ENCODE results near the gene CD247. TPM values are rescaled to one million over a fixed set of nuclear protein-coding genes. Genes with fewer than 3 reads are reported as not detected.

Gene CD247
- total and polyA plus RNA-seq, 2 experiments from 2014 or later, result not detected

GRCh38 chr1:167551362-167551761 lies 33.0 kb upstream of the CD247 start:
- no peak for DNase-seq
- H3K27ac ChIP-seq, result no peak overlapping the region
- no peaks in the 10 kb centered on the region for H4K20me1 ChIP-seq (ENCODE audit: insufficient read depth)
- no peak overlapping the region for H3K4me2 ChIP-seq (ENCODE audit: unreplicated experiment)
- no peaks in the 10 kb centered on the region for H3K9me3 ChIP-seq (ENCODE audit: low read depth)
- H2AFZ ChIP-seq, result no peak overlapping the region
- H3K4me1 ChIP-seq (ENCODE audit: insufficient read depth), result peaks cover 11% of the 10 kb centered on the region
- H3K27me3 ChIP-seq (replicated peaks; ENCODE audit: insufficient read depth), result no peaks in the 10 kb centered on the region
- H3K79me2 ChIP-seq (ENCODE audit: insufficient read depth), result no peaks in the 10 kb centered on the region
- TF ChIP-seq EZH2 (IDR thresholded peaks at IDR 0.05; ENCODE audit: insufficient read depth, poor library complexity, severe bottlenecking) (no peak), EZH2phosphoT487 (IDR thresholded peaks at IDR 0.05; ENCODE audit: insufficient read depth, low read depth) (no peak)
- WGBS, 2 experiments (ENCODE audit: low coverage in 1 of 2, low lambda C conversion rate in 2 of 2, missing lambda C conversion rate in 2 of 2), result 75 to 88% methylated on average over 1 of the region's 1 CpG
- in situ Hi-C loops (cut with MboI), result no loop called here
- H3K9me2 ChIP-seq (ENCODE audit: insufficient read depth), result no peaks in the 10 kb centered on the region
- H3K36me3 ChIP-seq (ENCODE audit: low read depth), result no peaks in the 10 kb centered on the region
- H3F3A ChIP-seq (ENCODE audit: insufficient read depth), result peaks cover 9% of the 10 kb centered on the region
- no peak overlapping the region for H3K9ac ChIP-seq
- no peak overlapping the region for H3K4me3 ChIP-seq

DNA sequence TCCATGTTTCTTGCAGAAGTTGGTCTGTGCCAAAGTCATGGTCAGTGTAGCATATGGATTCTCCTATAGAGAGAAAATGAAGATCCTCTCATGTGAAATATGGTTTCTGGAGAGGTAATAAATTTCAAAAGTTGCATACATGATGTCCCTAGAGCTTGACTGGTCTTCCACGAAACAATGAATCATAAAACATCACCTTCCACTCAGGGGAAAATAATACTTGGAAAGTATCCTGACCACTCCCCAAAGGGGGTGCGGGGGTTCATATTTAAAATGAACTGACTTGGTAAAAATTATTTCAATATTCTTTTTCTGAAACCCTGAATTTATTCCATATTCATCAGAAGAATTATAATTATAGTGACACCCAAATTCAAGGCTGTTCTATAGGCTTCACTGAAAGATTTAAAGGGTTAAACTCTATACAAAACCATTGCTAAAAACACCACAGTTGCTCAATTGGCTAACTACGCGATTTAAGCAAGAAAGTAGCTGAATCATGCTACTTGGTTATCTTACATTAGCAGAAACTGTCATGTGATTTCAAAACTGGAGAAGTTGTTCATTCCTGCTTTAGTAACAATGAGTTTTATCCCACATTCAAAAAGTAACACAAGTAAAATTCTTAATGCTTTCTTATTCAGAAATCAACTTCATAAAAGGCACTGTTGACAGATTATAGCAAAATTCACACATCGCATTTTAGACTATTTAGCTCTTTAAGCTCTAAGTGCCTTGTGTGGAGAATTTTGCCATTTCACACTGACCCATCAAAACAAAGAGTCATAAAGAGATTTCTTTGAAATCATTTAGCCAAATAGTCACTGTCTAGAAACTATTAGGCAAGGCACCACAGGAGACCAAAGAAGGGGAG lies 30.0 kb upstream of the CD247 start:
- peaks cover 11% of the 10 kb centered on the region for H3K4me1 ChIP-seq (ENCODE audit: insufficient read depth)
- in situ Hi-C loops (cut with MboI), result loop anchor here (25.0 kb wide), 1 partner anchor 286 kb away; no protein-coding TSS in a partner anchor
- H2AFZ ChIP-seq, result peak overlapping the region; percentile 60
- H3K9ac ChIP-seq, result peak overlapping the region; percentile 67
- TF ChIP-seq EZH2 (IDR thresholded peaks at IDR 0.05; ENCODE audit: insufficient read depth, poor library complexity, severe bottlenecking) (no peak), EZH2phosphoT487 (IDR thresholded peaks at IDR 0.05; ENCODE audit: insufficient read depth, low read depth) (no peak)
- no peaks in the 10 kb centered on the region for H3K9me3 ChIP-seq (ENCODE audit: low read depth)
- 46 to 48% methylated on average over 5 of the region's 5 CpGs for WGBS, 2 experiments (ENCODE audit: low coverage in 1 of 2, low lambda C conversion rate in 2 of 2, missing lambda C conversion rate in 2 of 2)
- H3K27me3 ChIP-seq (replicated peaks; ENCODE audit: insufficient read depth), result no peaks in the 10 kb centered on the region
- no peaks in the 10 kb centered on the region for H4K20me1 ChIP-seq (ENCODE audit: insufficient read depth)
- peak; percentile 91 for DNase-seq
- no peaks in the 10 kb centered on the region for H3K79me2 ChIP-seq (ENCODE audit: insufficient read depth)
- peaks cover 9% of the 10 kb centered on the region for H3F3A ChIP-seq (ENCODE audit: insufficient read depth)
- no peaks in the 10 kb centered on the region for H3K36me3 ChIP-seq (ENCODE audit: low read depth)
- H3K27ac ChIP-seq, result peak overlapping the region; percentile 82
- H3K4me2 ChIP-seq (ENCODE audit: unreplicated experiment), result peak overlapping the region; percentile 72
- 0 out of 2 replicates have a peak overlapping the region, but pooled peaks have one; percentile 20 for H3K4me3 ChIP-seq
- H3K9me2 ChIP-seq (ENCODE audit: insufficient read depth), result no peaks in the 10 kb centered on the region

GRCh38 chr1:167546935-167547334 lies 28.6 kb upstream of the CD247 start:
- 88 to 92% methylated on average over 1 of the region's 1 CpG for WGBS, 2 experiments (ENCODE audit: low coverage in 1 of 2, low lambda C conversion rate in 2 of 2, missing lambda C conversion rate in 2 of 2)

DNA sequence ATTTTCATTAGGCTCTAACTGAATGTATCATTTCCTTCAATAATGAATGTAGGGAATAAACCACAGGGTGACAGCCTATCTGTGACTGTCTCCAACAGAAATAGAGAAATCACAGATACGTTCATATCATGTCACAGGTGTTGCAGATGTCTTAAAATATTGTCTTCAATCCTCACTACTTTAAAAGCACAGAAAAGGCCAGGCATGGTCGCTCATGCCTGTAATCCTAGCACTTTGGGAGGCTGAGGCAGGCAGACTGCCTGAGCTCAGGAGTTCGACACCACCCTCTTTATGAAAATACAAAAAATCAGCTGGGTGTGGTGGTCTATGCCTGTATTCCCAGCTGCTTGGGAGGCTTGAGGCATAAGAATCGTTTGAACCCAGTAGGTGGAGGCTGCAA lies 27.0 kb upstream of the CD247 start:
- Histone ChIP-seq H3K4me1 (ENCODE audit: insufficient read depth) (peaks cover 11% of the 10 kb centered on the region), H3K9ac (no peak overlapping the region), H2AFZ (no peak overlapping the region), H3K4me3 (no peak overlapping the region), H3K4me2 (ENCODE audit: unreplicated experiment) (no peak overlapping the region), H3K9me2 (ENCODE audit: insufficient read depth) (no peaks in the 10 kb centered on the region), H4K20me1 (ENCODE audit: insufficient read depth) (no peaks in the 10 kb centered on the region), H3F3A (ENCODE audit: insufficient read depth) (peaks cover 9% of the 10 kb centered on the region), H3K27me3 (replicated peaks; ENCODE audit: insufficient read depth) (no peaks in the 10 kb centered on the region), H3K36me3 (ENCODE audit: low read depth) (no peaks in the 10 kb centered on the region), H3K9me3 (ENCODE audit: low read depth) (no peaks in the 10 kb centered on the region), H3K79me2 (ENCODE audit: insufficient read depth) (no peaks in the 10 kb centered on the region), H3K27ac (no peak overlapping the region)
- no peak for DNase-seq
- no peak for TF ChIP-seq EZH2 (IDR thresholded peaks at IDR 0.05; ENCODE audit: insufficient read depth, poor library complexity, severe bottlenecking)
- TF ChIP-seq EZH2phosphoT487 (IDR thresholded peaks at IDR 0.05; ENCODE audit: insufficient read depth, low read depth), result no peak
- WGBS, 2 experiments (ENCODE audit: low coverage in 1 of 2, low lambda C conversion rate in 2 of 2, missing lambda C conversion rate in 2 of 2), result 86 to 87% methylated on average over 4 of the region's 4 CpGs
- in situ Hi-C loops (cut with MboI), result loop anchor here (25.0 kb wide), 1 partner anchor 283 kb away; no protein-coding TSS in a partner anchor

More at GRCh38 chr1:167546935-167547334, 28.6 kb upstream of the CD247 start:
- Histone ChIP-seq H4K20me1 (ENCODE audit: insufficient read depth) (no peaks in the 10 kb centered on the region), H3K79me2 (ENCODE audit: insufficient read depth) (no peaks in the 10 kb centered on the region), H2AFZ (no peak overlapping the region), H3K4me2 (ENCODE audit: unreplicated experiment) (no peak overlapping the region), H3K27me3 (replicated peaks; ENCODE audit: insufficient read depth) (no peaks in the 10 kb centered on the region), H3K9me2 (ENCODE audit: insufficient read depth) (no peaks in the 10 kb centered on the region), H3K9me3 (ENCODE audit: low read depth) (no peaks in the 10 kb centered on the region), H3K36me3 (ENCODE audit: low read depth) (no peaks in the 10 kb centered on the region), H3K9ac (no peak overlapping the region), H3K27ac (no peak overlapping the region), H3K4me3 (no peak overlapping the region), H3K4me1 (ENCODE audit: insufficient read depth) (peaks cover 11% of the 10 kb centered on the region), H3F3A (ENCODE audit: insufficient read depth) (peaks cover 9% of the 10 kb centered on the region)
- TF ChIP-seq EZH2 (IDR thresholded peaks at IDR 0.05; ENCODE audit: insufficient read depth, poor library complexity, severe bottlenecking) (no peak), EZH2phosphoT487 (IDR thresholded peaks at IDR 0.05; ENCODE audit: insufficient read depth, low read depth) (no peak)
- no peak for DNase-seq
- in situ Hi-C loops (cut with MboI), result loop anchor here (25.0 kb wide), 1 partner anchor 285 kb away; no protein-coding TSS in a partner anchor

Measured in GM23248 (cell line).